A549 treated with CpdA at 1 μM for 4 hours (cell line): ENCODE results near the gene SPINK9. TPM values are rescaled to one million over a fixed set of nuclear protein-coding genes. Genes with fewer than 3 reads are reported as not detected.

Experiments
- total RNA-seq: library from RNA; stranded (reverse); fragments of 200-300 nt; extraction: Qiagen RNA extraction; gene quantifications from 5 replicates; pipeline ENCODE4 v1.2.3, GENCODE V29; 2022; ENCODE audit warnings: low read depth

The SPINK9 gene, protein sequence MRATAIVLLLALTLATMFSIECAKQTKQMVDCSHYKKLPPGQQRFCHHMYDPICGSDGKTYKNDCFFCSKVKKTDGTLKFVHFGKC
- total RNA-seq: not detected in 5 replicates

DNA sequence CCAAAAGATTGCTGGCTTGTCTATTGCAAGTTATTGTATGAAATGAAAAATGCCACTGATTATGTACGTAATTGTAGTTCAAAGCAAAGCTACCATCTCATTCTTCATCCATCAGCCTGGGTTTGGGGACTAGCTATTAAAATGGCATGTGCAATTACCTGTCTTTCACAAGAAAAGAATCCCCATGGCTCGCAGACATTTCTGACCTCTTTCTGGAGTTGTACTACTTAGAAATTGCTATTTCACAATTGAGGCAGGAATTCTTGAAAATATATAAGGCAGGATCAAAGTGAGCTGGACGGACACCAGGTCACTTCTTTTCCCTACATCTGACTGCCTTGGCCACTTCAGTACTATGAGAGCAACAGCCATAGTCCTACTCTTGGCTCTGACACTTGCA is at the start of gene SPINK9:
Gene SPINK9 (plus strand): TSS at position 301 of the 400 bp plus-strand sequence. CDS start 55 bp downstream, at position 356.

DNA sequence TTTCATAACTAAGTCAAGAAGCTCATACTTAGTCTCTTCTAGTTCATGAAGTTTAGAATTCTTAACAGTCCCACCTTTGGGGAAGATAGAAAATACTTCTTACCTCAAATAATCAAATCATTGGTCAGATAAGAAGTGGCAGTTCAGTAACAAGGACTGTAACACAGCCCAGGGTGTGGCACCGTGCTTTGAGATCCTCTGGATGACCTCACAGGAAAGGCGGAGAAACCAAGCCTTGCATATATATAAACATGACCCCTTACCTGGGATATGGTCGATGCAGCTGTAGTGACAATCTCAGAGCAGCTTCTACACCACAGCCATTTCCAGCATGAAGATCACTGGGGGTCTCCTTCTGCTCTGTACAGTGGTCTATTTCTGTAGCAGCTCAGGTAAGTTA is 23.2 kb upstream of the SPINK9 start, which contains the start of gene SPINK7:
Gene SPINK7 (plus strand): TSS at position 271 of the 400 bp plus-strand sequence. CDS start 61 bp downstream, at position 332.

DNA sequence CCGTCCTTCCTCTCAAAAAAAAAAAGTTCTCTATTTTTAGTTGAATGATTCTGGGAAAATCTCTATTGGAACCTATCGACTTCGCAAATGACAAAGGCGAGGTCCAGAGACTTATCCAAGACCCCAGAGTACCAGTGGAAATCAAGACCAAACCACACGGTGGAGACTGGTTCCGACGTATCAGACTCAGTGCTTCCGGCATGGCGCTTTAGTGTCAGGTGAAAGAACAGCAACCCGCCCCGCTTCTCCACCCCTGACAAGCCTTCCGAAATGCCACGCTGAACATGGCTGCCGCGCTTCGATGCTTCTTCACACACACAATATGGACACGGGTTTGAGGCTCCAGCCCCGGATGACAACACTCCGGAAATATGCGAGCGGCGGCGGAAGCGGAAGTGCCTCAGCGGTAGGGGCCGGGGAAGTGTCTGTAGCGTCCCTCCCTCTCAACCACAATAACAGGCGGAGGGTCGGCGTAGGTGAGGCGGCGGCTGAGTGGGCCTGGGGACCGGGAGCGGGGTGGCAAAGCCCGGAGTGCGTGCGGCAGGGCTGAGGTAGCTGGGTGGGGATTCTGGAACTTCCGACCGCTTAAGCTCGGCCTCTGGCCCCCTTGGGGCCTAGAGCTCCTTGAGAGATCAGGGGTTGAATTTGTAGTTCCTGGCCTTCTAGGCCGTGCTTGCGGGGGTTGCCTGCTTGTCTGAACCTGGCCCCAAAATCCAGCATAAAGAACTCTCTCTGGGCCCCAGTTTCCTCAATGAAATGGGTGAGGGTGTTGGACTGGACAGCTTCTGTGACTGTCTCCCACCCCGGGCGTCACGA is 48.4 kb downstream of the SPINK9 start, which contains the start of gene FBXO38:
Gene FBXO38 (plus strand): TSS at position 395 of the 816 bp plus-strand sequence. CDS start 10,819 bp downstream, outside the sequence.

Other genes starting within 250 kb of the SPINK9 start
- not detected in 5 replicates for gene SPINK14, start 167.0 kb upstream of the SPINK9 start, total RNA-seq
- gene SPINK6, start 132.5 kb upstream of the SPINK9 start, total RNA-seq: 0.26 to 1.4 TPM (median 0.37 TPM) in 5 replicates
- gene MARCOL, start 97.0 kb upstream of the SPINK9 start, total RNA-seq: not detected in 5 replicates
- gene SPINK13, start 66.8 kb upstream of the SPINK9 start, total RNA-seq: not detected in 5 replicates
- gene SPINK7, start 23.1 kb upstream of the SPINK9 start, total RNA-seq: not detected in 5 replicates
- gene FBXO38, start 48.4 kb downstream of the SPINK9 start, total RNA-seq: 16.1 to 24.6 TPM (median 17.8 TPM) in 5 replicates